HG03571 (cell line): ENCODE data around the gene EIF3K.

ENCODE experiments used
- ATAC-seq: cut with Tn5 transposase; IDR thresholded peaks from one replicate; pipeline ENCODE4 v1.9.1; 2021; ENCODE audit not compliant: unreplicated experiment

Gene EIF3K

DNA sequence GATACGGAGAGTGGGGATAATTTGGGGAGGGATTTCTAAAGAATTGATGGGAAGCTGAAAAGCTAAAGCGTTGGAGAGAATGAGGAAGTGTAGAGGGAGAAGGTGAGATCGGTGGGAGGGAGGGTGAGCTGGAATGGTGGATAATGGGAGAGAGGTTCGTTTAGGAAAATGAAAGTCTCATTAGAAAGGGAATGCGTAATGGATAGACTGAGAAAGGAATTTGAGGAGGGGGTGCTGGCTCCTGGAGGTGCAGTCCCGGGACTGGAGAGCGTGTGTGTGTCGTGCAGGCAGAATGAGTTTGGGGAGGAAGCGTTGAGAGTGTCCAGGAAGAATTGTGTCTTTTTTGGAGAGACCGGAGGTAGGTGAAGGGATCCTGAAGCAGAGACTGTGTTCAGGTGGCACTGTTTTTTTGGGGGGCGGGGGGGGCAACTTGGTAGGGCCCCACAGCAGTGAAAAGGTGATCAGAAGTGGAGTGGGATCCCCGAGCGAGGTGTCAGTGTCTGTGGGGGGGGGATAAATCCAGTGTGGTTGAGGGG, 29.8 kb downstream of the EIF3K start:
- ATAC-seq = no peak

GRCh38 chr19:38649305-38650171, 30.6 kb downstream of the EIF3K start:
- ATAC-seq = no peak

DNA sequence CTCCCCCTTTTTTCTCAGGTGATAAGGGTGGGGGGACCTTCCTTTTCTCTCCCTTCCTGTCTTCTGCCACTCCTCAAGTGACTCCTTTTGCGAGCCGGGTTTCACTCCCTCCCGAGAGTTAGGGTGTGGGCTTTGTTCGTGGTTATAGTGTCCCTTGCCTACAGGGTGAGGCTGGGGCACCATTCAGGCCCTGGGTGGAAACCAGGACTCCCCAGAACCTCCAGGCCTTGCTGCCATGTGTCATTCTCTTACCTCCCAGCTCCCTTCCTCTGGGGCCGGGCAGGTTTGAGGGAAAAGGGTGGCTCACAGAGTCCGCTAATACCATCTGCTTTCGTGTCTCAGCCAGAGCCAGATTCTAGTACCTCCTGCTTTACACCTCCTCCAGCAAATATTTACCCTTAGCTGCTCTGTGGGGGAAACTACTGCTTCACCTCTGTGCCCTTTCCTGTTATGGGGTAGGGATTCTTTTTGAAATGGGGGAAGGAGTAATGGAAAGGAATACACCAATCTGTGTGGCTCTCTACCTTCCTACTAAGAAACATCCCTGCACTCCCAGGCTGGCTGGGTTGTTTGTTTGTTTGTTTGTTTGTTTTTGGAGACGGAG, 31.3 kb downstream of the EIF3K start:
- ATAC-seq = no peak

GRCh38 chr19:38650911-38651584, 32.1 kb downstream of the EIF3K start:
- no peak for ATAC-seq

- no peak for ATAC-seq
These were observed 34.1 kb downstream of the EIF3K start for GRCh38 chr19:38653028-38653571.

DNA sequence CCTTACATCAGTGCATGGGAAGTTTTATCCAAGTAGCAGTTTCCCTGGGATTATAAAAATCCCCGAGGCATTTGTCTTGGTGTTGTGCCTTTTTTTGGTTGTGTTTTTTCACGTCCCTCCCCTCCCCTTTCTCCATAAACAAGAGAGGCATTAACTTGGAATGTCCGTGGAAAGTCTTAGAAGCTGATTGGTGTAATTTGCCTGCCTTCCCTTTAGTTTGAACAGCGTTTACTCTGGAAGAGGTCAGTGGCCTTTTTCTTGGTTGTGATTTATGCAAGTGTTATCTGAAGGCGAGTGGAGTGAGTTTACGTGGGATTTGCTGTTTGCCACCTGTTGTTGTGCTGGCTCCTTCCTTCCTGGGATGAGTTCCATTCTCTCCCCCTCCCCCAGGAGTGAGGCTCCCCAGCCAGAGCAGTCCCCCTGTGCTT, 35.7 kb downstream of the EIF3K start:
- ATAC-seq = no peak

DNA sequence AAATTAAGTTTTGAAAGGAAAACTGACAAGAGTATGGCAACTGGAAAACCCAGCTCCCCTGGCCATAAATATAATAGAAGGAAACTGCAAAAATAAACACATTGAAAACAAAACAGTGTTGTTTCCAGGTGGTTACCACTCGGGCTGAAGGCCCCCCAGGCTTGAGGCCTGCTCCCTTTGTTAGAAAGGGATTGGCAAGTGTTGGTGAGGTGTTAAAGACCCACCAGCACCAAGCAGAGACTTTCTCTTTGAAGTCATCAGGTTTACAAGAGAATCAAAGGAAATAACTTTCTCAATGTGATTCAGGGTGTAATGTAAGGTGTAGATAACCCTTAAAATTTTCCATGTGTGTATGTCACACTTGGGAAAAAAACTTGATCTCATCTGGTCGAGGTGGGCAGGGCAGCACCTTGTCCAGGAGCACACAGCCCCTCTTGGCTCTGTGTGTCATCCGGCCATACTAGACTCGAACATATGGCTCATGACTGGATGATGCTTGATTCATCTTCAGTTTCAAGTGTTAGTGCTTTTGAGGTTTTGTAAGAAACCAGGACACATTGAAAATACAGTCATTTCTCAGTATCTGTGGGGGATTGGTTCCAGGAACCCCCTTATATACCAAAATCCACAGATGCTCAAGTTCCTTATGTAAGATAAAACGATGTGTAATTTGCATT, 36.3 kb downstream of the EIF3K start:
- ATAC-seq = no peak

DNA sequence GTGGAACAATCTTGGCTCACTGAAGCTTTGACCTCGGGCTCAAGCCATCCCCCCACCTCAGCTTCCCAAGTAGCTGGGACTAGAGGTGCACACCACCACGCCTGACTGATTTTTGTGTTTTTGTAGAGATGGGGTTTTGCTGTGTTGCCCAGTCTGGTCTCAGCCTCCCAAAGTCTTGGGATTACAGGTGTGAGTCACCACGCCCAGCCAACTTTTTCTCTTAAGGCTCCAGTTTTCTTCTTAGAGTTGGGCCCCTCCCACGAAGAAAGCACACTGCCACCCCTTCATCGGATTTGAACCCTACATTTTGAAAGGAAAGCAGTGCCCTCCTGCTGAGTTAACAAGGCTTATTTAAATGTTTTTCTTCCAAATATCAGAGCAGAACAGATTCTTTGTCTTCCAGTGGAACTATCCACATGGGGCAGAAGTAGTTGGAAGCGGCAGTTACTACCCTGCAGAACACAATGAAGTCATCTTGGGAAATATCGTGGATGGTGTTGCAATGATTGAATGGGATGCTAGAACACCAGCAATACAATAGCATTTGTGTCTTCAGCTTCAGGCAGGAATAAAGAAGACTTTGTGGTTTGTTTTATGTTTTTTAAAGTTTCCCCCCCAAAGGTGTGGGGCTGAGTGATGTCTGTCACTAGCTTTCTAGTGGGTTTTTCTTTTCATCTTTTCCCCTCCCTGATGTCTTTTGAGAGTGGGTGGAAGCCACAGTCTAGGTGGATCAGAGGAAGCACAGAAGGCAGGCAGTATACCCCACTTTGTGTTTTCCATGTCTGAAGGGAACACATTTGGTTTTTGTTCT, 37.4 kb downstream of the EIF3K start:
- no peak for ATAC-seq

- ATAC-seq = no peak
These were observed 38.7 kb downstream of the EIF3K start for GRCh38 chr19:38657633-38658222.

- no peak for ATAC-seq
These were observed 39.7 kb downstream of the EIF3K start for GRCh38 chr19:38658462-38659306.

DNA sequence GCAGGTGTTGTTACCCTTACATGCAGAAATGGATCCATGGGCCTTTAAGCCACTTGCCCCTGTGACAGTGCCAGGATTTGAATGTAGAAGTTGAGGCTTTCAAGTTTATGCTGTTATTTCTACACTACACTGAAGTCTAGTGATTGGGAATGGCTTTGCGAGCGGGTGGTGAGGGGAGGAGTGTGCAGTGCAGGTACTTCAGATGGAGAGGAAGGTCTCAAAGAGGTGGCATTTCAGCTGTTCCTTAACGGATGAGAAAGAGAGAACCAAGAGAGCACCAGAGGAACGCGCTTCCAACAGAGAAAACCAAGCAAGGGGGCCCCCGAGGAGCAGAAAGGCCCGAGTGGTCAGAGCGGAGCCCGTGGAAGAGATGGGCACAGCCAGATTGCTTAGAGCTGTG, 41.7 kb downstream of the EIF3K start:
- ATAC-seq = no peak

DNA sequence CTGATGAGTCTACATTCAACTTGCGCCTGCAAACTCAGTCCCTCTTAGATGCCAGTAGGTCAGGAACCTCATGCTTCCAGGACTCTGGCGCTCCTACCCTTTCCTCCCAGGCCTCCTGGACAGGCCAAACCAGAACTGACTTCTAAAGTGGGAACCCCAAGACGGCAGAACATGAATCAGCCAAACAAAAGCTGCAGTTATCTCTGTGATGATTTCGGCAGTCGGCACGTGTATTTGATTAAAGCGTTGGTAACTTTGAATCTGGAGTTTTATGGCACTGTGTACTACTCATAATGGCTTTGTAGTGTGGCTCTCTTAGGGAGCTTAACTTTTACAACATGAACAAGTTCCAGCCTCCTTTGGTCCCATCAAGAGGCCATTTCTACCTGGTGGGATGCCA, 42.1 kb downstream of the EIF3K start:
- no peak for ATAC-seq

- ATAC-seq = no peak
These were observed 43.0 kb downstream of the EIF3K start for GRCh38 chr19:38661996-38662395.

GRCh38 chr19:38662537-38663155, 43.7 kb downstream of the EIF3K start:
- no peak for ATAC-seq

DNA sequence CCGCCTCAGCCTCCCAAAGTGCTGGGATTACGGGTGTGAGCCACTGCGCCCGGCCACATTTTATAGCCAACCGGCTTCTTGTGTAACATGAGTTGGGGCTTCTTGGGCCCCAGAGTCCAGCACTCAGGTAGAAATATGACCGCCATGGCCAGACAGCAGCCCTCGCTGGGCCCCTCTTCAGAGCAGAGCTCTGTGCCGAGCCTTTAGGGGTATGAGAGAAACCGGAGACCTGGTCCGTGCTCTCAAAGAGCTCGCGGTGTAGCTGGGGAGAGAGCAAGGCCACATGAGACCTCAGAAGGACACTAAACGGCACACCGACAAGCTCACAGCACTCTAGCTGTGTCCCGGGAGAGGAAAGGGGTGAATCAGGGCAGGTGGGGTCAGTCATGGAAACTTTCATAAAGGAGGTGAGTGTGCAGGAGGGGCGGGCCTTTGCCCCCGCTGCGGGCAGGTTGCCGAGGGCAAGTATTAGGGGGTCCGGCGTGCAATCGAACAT, 44.2 kb downstream of the EIF3K start:
- ATAC-seq = no peak

DNA sequence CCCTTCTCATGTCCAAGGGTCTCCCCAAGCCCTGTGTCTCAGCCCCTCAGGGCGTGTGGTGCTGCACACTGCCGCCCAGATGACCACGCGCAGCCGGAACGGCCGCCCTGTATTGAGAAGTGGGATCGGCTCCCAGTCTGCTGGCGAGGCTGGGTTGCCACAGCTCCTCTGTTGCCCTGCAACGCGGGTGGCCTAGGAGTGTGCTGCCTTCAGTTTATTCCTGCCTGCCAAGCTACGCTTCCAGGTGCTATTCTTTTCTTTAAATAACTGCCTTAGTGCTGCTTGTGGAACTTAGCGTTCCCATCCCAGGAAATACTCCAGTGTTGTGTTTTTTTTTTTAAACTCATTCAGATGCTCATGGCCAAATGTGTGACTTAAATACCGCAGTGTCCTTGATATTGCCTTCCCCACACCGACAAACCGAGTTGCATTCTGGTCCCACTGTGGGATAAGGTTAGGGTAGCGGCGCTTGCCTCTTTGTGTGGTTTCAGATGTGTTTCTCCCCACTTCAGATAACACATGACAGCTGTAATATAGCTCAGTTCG, 45.0 kb downstream of the EIF3K start:
- no peak for ATAC-seq

DNA sequence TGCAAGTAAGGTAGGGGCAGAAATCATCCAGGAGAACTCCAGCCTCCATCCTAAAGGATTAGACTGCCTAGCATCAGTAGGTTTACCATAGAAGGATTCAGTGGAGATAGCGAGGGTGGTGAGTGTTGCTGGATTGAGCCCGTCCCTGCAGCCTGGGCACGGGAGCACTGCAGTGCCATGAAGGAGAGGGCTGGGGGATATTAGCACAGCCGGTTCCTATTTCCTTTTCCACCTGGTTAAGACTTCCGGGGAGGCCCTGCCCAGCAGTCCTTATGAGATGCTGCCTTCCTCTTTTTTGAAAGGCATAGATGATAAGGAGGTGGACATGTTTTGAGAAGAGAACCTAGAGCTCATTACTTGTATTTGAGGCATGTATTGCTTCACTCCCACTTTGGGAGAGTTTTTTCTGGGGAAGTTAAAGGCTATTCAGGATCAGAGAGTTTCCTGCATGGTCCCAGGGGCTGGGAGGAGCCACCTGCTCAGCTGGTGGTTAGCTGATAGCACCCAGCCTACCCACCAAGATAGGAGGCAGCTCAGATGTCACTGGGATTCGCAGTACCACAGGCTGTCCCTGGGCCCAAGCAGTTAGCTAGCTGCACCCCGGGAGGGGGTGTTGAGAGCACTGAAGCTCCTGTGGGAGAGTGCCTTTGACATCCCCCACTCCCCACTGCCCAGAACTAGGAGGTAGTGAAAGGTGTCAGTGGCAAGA, 45.7 kb downstream of the EIF3K start:
- no peak for ATAC-seq
